Measurements from ENCODE around the gene ICE2.

DNA sequence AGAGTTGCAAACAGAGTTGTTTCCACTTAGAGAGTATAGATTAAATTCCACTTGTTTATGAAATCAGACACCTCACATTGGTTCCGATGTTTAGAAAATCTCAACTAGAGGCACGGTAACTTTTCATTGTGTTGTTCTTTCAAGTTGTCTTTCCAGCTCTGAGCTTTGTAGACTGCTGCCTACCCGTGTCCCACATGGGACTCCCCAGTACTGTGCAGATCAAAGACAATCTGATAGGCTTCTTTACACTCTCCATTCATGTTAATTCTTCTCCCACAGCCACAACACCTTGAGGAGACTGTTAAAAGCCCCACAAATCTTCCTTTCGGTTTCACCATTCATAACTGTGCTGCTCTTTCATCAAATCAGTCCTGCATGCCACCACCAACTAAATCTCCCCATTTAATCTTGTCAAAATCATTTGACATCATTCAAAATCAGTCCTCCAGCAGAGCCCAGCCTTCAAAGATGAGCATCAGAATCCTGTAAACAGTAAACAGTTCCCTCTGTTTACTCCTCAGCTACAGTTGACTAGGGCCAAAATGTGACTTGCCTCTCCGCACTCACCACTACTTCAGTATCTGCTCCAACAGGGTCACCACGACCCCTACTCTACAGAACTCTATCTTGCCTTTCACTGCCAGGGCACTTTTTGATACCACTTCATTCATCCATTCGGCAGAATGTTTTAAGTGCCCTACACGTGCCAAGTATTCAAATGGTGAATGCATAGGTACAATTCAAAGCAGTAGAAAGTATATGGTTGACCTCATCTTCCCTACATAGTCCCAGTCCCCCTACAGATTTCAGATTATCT lies 89.5 kb downstream of the ICE2 start:
- TF ChIP-seq, protein P1, sequence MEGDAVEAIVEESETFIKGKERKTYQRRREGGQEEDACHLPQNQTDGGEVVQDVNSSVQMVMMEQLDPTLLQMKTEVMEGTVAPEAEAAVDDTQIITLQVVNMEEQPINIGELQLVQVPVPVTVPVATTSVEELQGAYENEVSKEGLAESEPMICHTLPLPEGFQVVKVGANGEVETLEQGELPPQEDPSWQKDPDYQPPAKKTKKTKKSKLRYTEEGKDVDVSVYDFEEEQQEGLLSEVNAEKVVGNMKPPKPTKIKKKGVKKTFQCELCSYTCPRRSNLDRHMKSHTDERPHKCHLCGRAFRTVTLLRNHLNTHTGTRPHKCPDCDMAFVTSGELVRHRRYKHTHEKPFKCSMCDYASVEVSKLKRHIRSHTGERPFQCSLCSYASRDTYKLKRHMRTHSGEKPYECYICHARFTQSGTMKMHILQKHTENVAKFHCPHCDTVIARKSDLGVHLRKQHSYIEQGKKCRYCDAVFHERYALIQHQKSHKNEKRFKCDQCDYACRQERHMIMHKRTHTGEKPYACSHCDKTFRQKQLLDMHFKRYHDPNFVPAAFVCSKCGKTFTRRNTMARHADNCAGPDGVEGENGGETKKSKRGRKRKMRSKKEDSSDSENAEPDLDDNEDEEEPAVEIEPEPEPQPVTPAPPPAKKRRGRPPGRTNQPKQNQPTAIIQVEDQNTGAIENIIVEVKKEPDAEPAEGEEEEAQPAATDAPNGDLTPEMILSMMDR (IDR thresholded peaks at IDR 0.05): no peak
- TF ChIP-seq POLR2AphosphoS5 (IDR thresholded peaks at IDR 0.05) (no peak), POLR2A (IDR thresholded peaks at IDR 0.05) (no peak)
